Tibial nerve (tissue), 4 donors: Measurements from ENCODE around the gene AK3. TPM values are rescaled to one million over a fixed set of nuclear protein-coding genes. Genes with fewer than 3 reads are reported as not detected.

Source experiments
- DNase-seq, 2 donors: peaks; one replicate each; pipeline ENCODE4 v3.0.0-alpha.2; 2019; ENCODE audit warnings: low spot score in 2 of 2
- H3K27ac ChIP-seq, 4 donors: fragments of 200-600 bp; sonication (generic) in 3 of 4; one replicate each; pipeline ENCODE4 v1.5.1; 2017 to 2019; ENCODE audit warnings: mild to moderate bottlenecking in 1 of 4
- H3K27me3 ChIP-seq, 2 donors: fragments of 200-600 bp; sonication (generic) in 1 of 2; one replicate each; pipeline versions ENCODE4 v1.5.1 to v1.6.0; 2017 to 2019
- H3K36me3 ChIP-seq, 3 donors: fragments of 200-600 bp; sonication (generic); one replicate each; pipeline ENCODE4 v1.5.1; 2018 to 2019
- H3K4me1 ChIP-seq, 4 donors: fragments of 200-600 bp; sonication (generic) in 3 of 4; one replicate each; pipeline ENCODE4 v1.5.1; 2017 to 2019
- H3K4me3 ChIP-seq, 4 donors: fragments of 200-600 bp; sonication (generic) in 3 of 4; one replicate each; pipeline ENCODE4 v1.5.1; 2017 to 2019; ENCODE audit warnings: mild to moderate bottlenecking in 1 of 4, moderate library complexity in 1 of 4
- H3K9me3 ChIP-seq, 4 donors: fragments of 200-600 bp; sonication (generic) in 3 of 4; one replicate each; pipeline ENCODE4 v1.5.1; 2017 to 2019
- EP300 ChIP-seq, 2 donors: sonication (generic); formaldehyde crosslinking; IDR thresholded peaks; one replicate each; pipeline ENCODE4 v1.6.1; 2017; ENCODE audit warnings: antibody characterized with exemption in 2 of 2, mild to moderate bottlenecking in 1 of 2
- POLR2A ChIP-seq, 2 donors: fragments of 450-650 bp; IDR thresholded peaks; one replicate each; pipeline ENCODE4 v1.6.1; 2017; ENCODE audit warnings: antibody characterized with exemption in 2 of 2, mild to moderate bottlenecking in 2 of 2, moderate library complexity in 2 of 2
- WGBS, 2 donors: methylation state at CpG; one replicate each; pipeline ENCODE4 v1.1.5; 2018; 5-methylcytosine and 5-hydroxymethylcytosine counted together
- total RNA-seq, 4 donors: library from RNA; depleted of rRNA; stranded (reverse); fragments of >200 nt; gene quantifications; one replicate each; pipeline ENCODE4 v1.1.0, GENCODE V29; 2016
- TF ChIP-seq, protein P1 (sequence below), 5 experiments: fragments of 200-600 bp in 3 of 5; fragments of 450-650 bp in 2 of 5; sonication (generic) in 3 of 5; IDR thresholded peaks; one replicate each; pipeline ENCODE4 v1.5.1; 2016 to 2019; ENCODE audit warnings: antibody characterized with exemption in 5 of 5, mild to moderate bottlenecking in 3 of 5, moderate library complexity in 2 of 5

The AK3 gene
- total RNA-seq, 4 donors from 2014 or later, result 70.2 to 97.5 (median 93.4) TPM

DNA sequence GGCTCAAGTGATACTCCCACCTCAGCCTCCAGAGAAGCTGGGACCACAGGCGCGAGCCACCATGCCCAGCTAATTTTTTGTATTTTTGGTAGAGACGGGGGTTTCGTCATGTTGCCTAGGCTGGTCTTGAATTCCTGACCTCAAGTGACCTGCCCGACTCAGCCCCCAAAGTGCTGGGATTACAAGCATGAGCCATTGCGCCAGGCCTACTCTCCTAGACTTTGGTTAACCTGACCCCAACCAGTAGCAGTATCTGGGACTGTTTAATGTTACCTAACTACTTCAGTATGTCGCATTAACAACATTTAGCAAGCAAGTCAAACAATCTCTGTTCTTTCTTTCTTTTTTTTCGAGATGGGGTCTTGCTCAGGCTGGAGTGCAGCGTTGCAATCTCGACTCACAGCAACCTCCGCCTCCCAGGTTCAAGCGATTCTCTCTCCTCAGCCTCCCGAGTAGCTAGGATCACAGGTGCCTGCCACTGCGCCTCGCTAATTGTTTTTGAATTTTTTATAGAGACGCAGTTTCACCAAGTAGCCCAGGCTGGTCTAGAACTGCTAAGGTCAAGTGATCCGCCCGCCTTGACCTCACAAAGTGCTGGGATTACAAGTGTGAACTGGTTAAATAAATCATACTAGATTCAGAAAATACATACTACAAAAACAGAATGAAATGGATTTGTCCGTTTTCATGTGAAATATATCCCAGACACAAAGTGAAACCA, 2.0 kb downstream of the AK3 start:
- Histone ChIP-seq H3K4me3 (peak overlapping the region; percentile 74 to 98 (median 94)), H3K27me3 (no peaks in the 10 kb centered on the region), H3K4me1 (peaks cover 0 to 37% (median 17%) of the 10 kb centered on the region in 4 donors), H3K27ac (peak overlapping the region in 3 of 4 donors; percentile 90 to 98 (median 98)), H3K9me3 (no peaks in the 10 kb centered on the region), H3K36me3 (no peaks in the 10 kb centered on the region)
- TF ChIP-seq EP300 (IDR thresholded peaks at IDR 0.05) (no peak), POLR2A (IDR thresholded peaks at IDR 0.05) (no peak)
- TF ChIP-seq, protein P1, sequence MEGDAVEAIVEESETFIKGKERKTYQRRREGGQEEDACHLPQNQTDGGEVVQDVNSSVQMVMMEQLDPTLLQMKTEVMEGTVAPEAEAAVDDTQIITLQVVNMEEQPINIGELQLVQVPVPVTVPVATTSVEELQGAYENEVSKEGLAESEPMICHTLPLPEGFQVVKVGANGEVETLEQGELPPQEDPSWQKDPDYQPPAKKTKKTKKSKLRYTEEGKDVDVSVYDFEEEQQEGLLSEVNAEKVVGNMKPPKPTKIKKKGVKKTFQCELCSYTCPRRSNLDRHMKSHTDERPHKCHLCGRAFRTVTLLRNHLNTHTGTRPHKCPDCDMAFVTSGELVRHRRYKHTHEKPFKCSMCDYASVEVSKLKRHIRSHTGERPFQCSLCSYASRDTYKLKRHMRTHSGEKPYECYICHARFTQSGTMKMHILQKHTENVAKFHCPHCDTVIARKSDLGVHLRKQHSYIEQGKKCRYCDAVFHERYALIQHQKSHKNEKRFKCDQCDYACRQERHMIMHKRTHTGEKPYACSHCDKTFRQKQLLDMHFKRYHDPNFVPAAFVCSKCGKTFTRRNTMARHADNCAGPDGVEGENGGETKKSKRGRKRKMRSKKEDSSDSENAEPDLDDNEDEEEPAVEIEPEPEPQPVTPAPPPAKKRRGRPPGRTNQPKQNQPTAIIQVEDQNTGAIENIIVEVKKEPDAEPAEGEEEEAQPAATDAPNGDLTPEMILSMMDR (IDR thresholded peaks at IDR 0.05), result no peak
- WGBS, 2 donors, result 86 to 87% methylated on average over 19 of the region's 19 CpGs
- no peak for DNase-seq

DNA sequence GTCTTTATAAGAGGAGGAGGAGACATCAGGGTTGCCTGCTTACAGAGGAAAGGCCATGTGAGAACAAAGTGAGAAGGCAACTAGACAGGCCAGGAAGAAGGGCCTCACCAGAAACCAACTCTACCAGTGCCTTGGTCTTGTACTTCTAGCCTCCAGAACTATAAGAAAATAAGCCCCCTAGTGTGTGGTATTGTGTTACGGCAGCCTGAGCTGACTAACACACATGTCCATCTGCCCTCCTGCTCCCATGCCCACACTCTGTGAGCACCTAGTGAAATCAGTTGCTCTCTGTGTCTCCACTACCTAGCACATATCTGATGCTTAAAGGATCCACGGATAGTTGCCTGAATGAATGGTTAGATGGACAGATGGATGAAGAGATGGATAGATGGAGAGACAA, 6.9 kb downstream of the AK3 start:
- H3K36me3 ChIP-seq, result no peaks in the 10 kb centered on the region
- peaks cover 0 to 24% (median 5%) of the 10 kb centered on the region in 4 donors for H3K4me1 ChIP-seq
- no peak overlapping the region for H3K27ac ChIP-seq
- TF ChIP-seq, protein P1 (IDR thresholded peaks at IDR 0.05), result no peak
- no peak for TF ChIP-seq EP300 (IDR thresholded peaks at IDR 0.05)
- no peak for TF ChIP-seq POLR2A (IDR thresholded peaks at IDR 0.05)
- DNase-seq, result no peak
- H3K27me3 ChIP-seq, result no peaks in the 10 kb centered on the region
- H3K4me3 ChIP-seq, result no peak overlapping the region
- H3K9me3 ChIP-seq, result no peaks in the 10 kb centered on the region
- 95 to 98% methylated on average over 2 of the region's 2 CpGs for WGBS, 2 donors

DNA sequence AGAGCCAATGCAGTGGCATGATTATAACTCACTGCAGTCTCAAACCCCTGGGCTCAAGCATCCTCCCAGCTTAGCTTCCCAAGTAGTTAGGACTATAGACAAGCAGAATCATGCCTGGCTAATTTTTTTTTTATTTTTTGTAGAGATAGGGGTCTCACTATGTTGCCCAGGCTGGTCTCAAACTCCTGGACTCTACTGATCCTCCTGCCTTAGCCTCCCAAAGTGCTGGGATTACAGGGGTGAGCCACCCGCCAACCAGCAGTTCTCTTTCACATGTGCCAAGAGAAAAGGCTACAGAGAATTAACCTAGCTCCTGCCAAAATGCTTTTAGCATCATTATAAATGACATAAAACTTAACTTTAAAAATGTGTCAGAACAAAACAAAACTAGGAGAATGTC, 8.1 kb downstream of the AK3 start:
- H3K27me3 ChIP-seq, result no peaks in the 10 kb centered on the region
- DNase-seq, result no peak
- no peak overlapping the region for H3K27ac ChIP-seq
- no peak for TF ChIP-seq EP300 (IDR thresholded peaks at IDR 0.05)
- TF ChIP-seq POLR2A (IDR thresholded peaks at IDR 0.05), result no peak
- TF ChIP-seq, protein P1 (IDR thresholded peaks at IDR 0.05), result no peak
- H3K9me3 ChIP-seq, result no peaks in the 10 kb centered on the region
- no peaks in the 10 kb centered on the region for H3K36me3 ChIP-seq
- H3K4me3 ChIP-seq, result no peak overlapping the region
- WGBS, 2 donors, result 96 to 97% methylated on average over 1 of the region's 1 CpG
- peaks cover 0 to 14% (median 0%) of the 10 kb centered on the region in 4 donors for H3K4me1 ChIP-seq

DNA sequence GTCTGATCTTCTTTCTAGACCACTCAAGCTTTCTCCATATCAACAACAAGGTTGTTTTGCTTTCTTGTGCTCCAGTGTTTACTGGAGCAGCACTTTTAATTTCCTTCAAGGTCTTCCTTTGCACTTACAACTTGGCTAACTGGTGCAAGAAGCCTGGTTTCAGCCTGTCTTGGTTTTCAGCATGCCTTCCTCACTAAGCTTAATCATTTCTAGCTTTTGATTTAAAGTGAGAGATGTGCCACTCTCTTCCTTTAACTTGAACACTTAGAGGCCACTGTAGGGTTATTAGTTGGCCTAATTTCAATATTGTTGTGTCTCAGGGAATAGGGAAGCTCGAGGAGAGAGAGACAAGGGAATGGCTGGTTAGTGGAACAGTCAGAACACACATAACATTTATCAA, 13.4 kb downstream of the AK3 start:
- WGBS, 2 donors, result 43 to 55% methylated on average over 1 of the region's 1 CpG
- DNase-seq, result no peak
- Histone ChIP-seq H3K27me3 (no peaks in the 10 kb centered on the region), H3K27ac (no peak overlapping the region), H3K4me1 (peaks cover 0 to 7% (median 0%) of the 10 kb centered on the region in 4 donors), H3K4me3 (no peak overlapping the region), H3K9me3 (no peaks in the 10 kb centered on the region), H3K36me3 (no peaks in the 10 kb centered on the region)
- TF ChIP-seq POLR2A (IDR thresholded peaks at IDR 0.05) (no peak), EP300 (IDR thresholded peaks at IDR 0.05) (no peak)
- TF ChIP-seq, protein P1 (IDR thresholded peaks at IDR 0.05), result no peak

DNA sequence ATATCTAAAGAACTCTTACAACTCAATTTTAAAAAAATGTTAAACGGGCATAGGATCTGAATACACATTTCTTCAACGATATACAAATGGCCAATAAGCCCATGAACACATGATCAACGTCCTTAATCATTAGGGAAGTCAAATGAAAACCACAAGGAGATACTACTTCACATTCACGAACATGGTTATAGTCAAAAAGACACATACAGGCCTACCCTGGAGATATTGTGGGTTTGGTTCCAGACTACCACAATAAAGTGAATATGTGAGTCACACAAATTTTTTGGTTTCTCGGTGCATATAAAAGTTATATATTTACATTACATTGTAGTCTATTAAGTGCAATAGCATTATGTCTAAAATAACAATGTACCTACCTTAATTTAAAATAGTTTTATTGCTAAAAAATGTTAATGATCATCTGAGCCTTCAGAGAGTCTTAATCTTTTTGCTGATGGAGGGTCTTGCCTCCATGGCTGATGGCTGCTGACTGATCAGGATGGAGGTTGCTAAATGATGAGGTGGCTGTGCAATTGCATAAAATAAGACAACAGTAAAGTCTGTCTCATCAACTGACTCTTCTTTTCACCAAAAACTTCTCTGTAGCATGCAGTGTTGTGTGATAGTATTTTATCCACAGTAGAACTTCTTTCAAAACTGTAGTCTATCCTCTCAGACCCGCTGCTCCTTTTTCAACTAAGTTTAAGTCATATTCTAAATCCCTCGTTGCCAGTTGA, 15.1 kb downstream of the AK3 start:
- WGBS, 2 donors, result 87 to 96% methylated on average over 7 of the region's 7 CpGs
- DNase-seq, result no peak
- Histone ChIP-seq H3K4me3 (no peak overlapping the region), H3K27me3 (no peaks in the 10 kb centered on the region), H3K36me3 (peaks cover 0 to 16% (median 0%) of the 10 kb centered on the region in 3 donors), H3K4me1 (no peaks in the 10 kb centered on the region), H3K27ac (no peak overlapping the region), H3K9me3 (no peaks in the 10 kb centered on the region)
- TF ChIP-seq POLR2A (IDR thresholded peaks at IDR 0.05), result no peak
- no peak for TF ChIP-seq EP300 (IDR thresholded peaks at IDR 0.05)
- TF ChIP-seq, protein P1 (IDR thresholded peaks at IDR 0.05), result no peak
